Lung (tissue), 12 donors: ENCODE results near the gene ZNF516. TPM values are rescaled to one million over a fixed set of nuclear protein-coding genes. Genes with fewer than 3 reads are reported as not detected.

Experiments
- ATAC-seq: fragments of 200-7000 bp; cut with Tn5 transposase; one replicate; pipeline ENCODE4 v1.9.1; 2020; ENCODE audit warnings: moderate number of reproducible peaks; ENCODE audit not compliant: insufficient read depth, low FRiP score
- DNase-seq, 3 donors: peaks; one replicate each; pipeline ENCODE4 v3.0.0-alpha.2; 2013 to 2017
- H3K27ac ChIP-seq, 2 donors: one replicate each; pipeline ENCODE4 v1.5.1; 2013; ENCODE audit warnings: mild to moderate bottlenecking in 2 of 2, moderate library complexity in 2 of 2, control low read depth in 1 of 2, inconsistent platforms in 1 of 2, low read depth in 1 of 2, low read length in 1 of 2
- H3K27me3 ChIP-seq, 3 donors: one replicate each; pipeline ENCODE4 v1.5.1; 2013; ENCODE audit warnings: low read length in 2 of 3; ENCODE audit not compliant: control insufficient read depth in 3 of 3, insufficient read depth in 3 of 3
- H3K36me3 ChIP-seq, 4 donors: one replicate each; pipeline ENCODE4 v1.5.1; 2013; ENCODE audit warnings: low read length in 4 of 4, mild to moderate bottlenecking in 1 of 4, moderate library complexity in 1 of 4; ENCODE audit not compliant: control insufficient read depth in 4 of 4, insufficient read depth in 4 of 4
- H3K4me1 ChIP-seq, 5 donors: one replicate each; pipeline ENCODE4 v1.5.1; 2013; ENCODE audit warnings: low read length in 5 of 5, mild to moderate bottlenecking in 2 of 5, moderate library complexity in 1 of 5; ENCODE audit not compliant: control insufficient read depth in 5 of 5, insufficient read depth in 5 of 5
- H3K4me3 ChIP-seq: one replicate; pipeline ENCODE4 v1.5.1; 2013; ENCODE audit warnings: mild to moderate bottlenecking, control low read depth, moderate library complexity
- H3K9ac ChIP-seq, 2 donors: one replicate each; pipeline ENCODE4 v1.5.1; 2013; ENCODE audit warnings: low read length in 2 of 2, control low read depth in 1 of 2; ENCODE audit not compliant: insufficient read depth in 1 of 2
- H3K9me3 ChIP-seq, 4 donors: one replicate each; pipeline ENCODE4 v1.5.1; 2013; ENCODE audit warnings: low read length in 3 of 4, mild to moderate bottlenecking in 1 of 4, moderate library complexity in 1 of 4; ENCODE audit not compliant: control insufficient read depth in 4 of 4, insufficient read depth in 3 of 4
- CTCF ChIP-seq: IDR thresholded peaks from 2 replicates; pipeline ENCODE4 v1.5.1; 2012; ENCODE audit warnings: mild to moderate bottlenecking; ENCODE audit errors: control extremely low read depth, extremely low read depth
- WGBS, 2 donors: extraction: QIAGEN DNeasy Blood & Tissue Kit; methylation state at CpG; one replicate each; pipeline ENCODE4 v1.1.7; 2013; 5-methylcytosine and 5-hydroxymethylcytosine counted together
- polyA plus RNA-seq, 2 donors: library from polyadenylated mRNA; stranded (reverse); fragments of 200-250 nt; gene quantifications; one replicate each; pipeline ENCODE4 v1.2.1, GENCODE V29; 2013
- total RNA-seq, 2 donors: library from RNA; depleted of rRNA in 1 of 2; stranded (reverse); fragments of >200 nt in 1 of 2; gene quantifications; one replicate each; pipeline ENCODE4 v1.2.1, GENCODE V29; 2014 to 2021
- donor health status: control.
- donor health status: control.
- donor health status: Bipolar disorder and iron deficiency.
- donor health status: healthy.
- donor health status: DM: yes; HTN: yes; CAD: no.

ZNF516 gene
- total and polyA plus RNA-seq, 4 donors, result 7.7 to 45.4 (median 26.4) TPM

DNA sequence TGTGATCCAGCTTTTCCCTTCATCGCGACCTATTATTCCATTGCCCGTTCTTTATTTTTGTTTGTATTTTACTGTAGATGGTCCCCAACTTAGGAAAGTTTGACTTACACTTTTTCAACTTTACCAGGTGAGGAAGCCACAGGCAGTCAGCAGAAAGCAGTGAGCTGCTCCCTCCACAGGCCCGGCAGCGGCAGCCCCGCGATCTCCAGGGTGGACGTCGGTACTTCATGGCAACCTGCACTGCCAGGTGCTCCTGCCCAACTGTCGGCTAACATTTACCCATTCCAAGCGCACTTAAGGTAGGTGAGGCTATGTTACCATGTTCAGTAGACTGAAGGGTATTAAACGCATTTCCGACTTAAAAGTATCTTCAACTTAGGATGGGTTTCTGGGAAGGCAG is 12.8 kb downstream of the ZNF516 start:
- no peaks in the 10 kb centered on the region for H3K27me3 ChIP-seq
- no peak overlapping the region for H3K27ac ChIP-seq
- H3K9me3 ChIP-seq, result no peaks in the 10 kb centered on the region
- TF ChIP-seq CTCF, result no peak
- no peak overlapping the region for H3K4me3 ChIP-seq
- H3K9ac ChIP-seq, result no peak overlapping the region
- ATAC-seq (no peak), DNase-seq (no peak)
- 87 to 88% methylated on average over 13 of the region's 13 CpGs for WGBS, 2 donors
- H3K36me3 ChIP-seq, result peaks cover 0 to 10% (median 2%) of the 10 kb centered on the region in 4 donors
- peaks cover 4 to 31% (median 6%) of the 10 kb centered on the region in 5 donors for H3K4me1 ChIP-seq

- H3K27ac ChIP-seq, result no peak overlapping the region
- no peaks in the 10 kb centered on the region for H3K27me3 ChIP-seq
- no peaks in the 10 kb centered on the region for H3K9me3 ChIP-seq
- no peak for ATAC-seq
- no peak for TF ChIP-seq CTCF
- DNase-seq, result no peak
- no peak overlapping the region for H3K9ac ChIP-seq
- H3K4me3 ChIP-seq, result no peak overlapping the region
- peaks cover under 1 to 26% (median 6%) of the 10 kb centered on the region in 5 donors for H3K4me1 ChIP-seq
- 84 to 85% methylated on average over 3 of the region's 3 CpGs for WGBS, 2 donors
- H3K36me3 ChIP-seq, result peaks cover 0 to 10% (median 2%) of the 10 kb centered on the region in 4 donors
Observed at GRCh38 chr18:76480913-76481312, 14.1 kb downstream of the ZNF516 start.

DNA sequence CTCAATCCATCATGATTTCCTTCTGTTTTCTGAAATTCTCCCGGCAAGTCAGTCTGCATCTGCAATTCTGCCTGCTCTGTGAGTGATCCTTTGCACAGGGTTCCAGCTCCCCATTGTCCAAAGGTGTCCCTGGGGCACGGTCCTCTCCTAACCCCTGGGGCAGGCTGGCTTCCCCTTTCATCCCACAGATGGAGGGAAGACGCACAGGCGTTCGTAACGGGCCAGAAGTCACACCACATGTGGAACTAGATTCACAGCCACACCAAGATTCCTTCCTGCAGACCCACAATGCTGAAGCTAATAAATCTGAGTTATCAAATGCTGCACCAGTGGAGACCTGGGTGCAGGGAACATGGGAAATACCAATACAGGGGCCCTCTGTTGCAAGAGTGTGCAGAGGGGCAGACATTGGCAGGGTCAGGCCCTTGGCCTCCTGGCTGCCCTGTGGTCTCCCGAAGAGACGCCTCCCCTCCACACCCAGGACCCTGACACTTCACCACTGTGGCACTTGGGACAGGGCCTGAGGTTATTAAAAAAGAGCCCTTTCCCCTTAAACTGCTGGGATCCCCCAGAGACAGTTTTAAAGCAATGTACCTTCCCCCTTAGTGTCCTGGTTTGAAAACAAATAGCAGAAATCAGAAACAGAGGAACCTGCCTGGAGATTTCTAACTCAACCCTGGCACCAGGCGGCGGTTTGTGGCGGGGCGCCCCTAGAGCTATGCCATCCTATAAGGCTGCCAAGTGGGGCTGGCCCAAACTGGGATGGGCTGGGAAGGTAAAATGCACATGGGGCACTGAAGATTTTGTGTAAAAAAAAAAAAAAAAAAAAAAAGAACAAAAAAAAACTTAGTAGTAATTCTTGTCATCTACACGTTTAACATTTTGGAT is 15.4 kb downstream of the ZNF516 start:
- Histone ChIP-seq H3K9me3 (no peaks in the 10 kb centered on the region), H3K36me3 (peaks cover 0 to 4% (median 2%) of the 10 kb centered on the region in 4 donors), H3K27me3 (no peaks in the 10 kb centered on the region), H3K27ac (no peak overlapping the region), H3K9ac (no peak overlapping the region), H3K4me1 (peaks cover 0 to 25% (median 8%) of the 10 kb centered on the region in 5 donors), H3K4me3 (no peak overlapping the region)
- ATAC-seq (no peak), DNase-seq (no peak)
- WGBS, 2 donors, result 58 to 72% methylated on average over 13 of the region's 13 CpGs
- TF ChIP-seq CTCF, result no peak
